ENCODE data around the gene MYO3B.

MYO3B gene

GRCh38 chr2:170298861-170299429, 121.0 kb downstream of the MYO3B start:
- TF ChIP-seq CTCF (IDR thresholded peaks at IDR 0.05), result no peak
- TF ChIP-seq ZFX (IDR thresholded peaks at IDR 0.05; ENCODE audit: borderline replicate concordance), result no peak
- H3K27ac ChIP-seq, result no peak overlapping the region

- no peak for TF ChIP-seq ZFX (IDR thresholded peaks at IDR 0.05; ENCODE audit: borderline replicate concordance)
- H3K27ac ChIP-seq, result no peak overlapping the region
These were observed 123.0 kb downstream of the MYO3B start for GRCh38 chr2:170300993-170301392.

GRCh38 chr2:170301626-170302025, 123.7 kb downstream of the MYO3B start:
- TF ChIP-seq ZFX (IDR thresholded peaks at IDR 0.05; ENCODE audit: borderline replicate concordance) (no peak), CTCF (IDR thresholded peaks at IDR 0.05) (no peak)
- H3K27ac ChIP-seq, result no peak overlapping the region

GRCh38 chr2:170305711-170306110, 127.8 kb downstream of the MYO3B start:
- TF ChIP-seq CTCF (IDR thresholded peaks at IDR 0.05), result no peak
- TF ChIP-seq ZFX (IDR thresholded peaks at IDR 0.05; ENCODE audit: borderline replicate concordance), result no peak

GRCh38 chr2:170306293-170306873, 128.4 kb downstream of the MYO3B start:
- H3K27ac ChIP-seq, result no peak overlapping the region
- TF ChIP-seq ZFX (IDR thresholded peaks at IDR 0.05; ENCODE audit: borderline replicate concordance) (no peak), CTCF (IDR thresholded peaks at IDR 0.05) (no peak)

More at GRCh38 chr2:170305711-170306110, 127.8 kb downstream of the MYO3B start:
- no peak overlapping the region for H3K27ac ChIP-seq

GRCh38 chr2:170307052-170307451, 129.1 kb downstream of the MYO3B start:
- H3K27ac ChIP-seq, result no peak overlapping the region
- TF ChIP-seq ZFX (IDR thresholded peaks at IDR 0.05; ENCODE audit: borderline replicate concordance) (no peak), CTCF (IDR thresholded peaks at IDR 0.05) (no peak)

GRCh38 chr2:170307555-170308351, 129.8 kb downstream of the MYO3B start:
- H3K27ac ChIP-seq, result no peak overlapping the region
- no peak for TF ChIP-seq ZFX (IDR thresholded peaks at IDR 0.05; ENCODE audit: borderline replicate concordance)
- no peak for TF ChIP-seq CTCF (IDR thresholded peaks at IDR 0.05)
